GM12875 (cell line): ENCODE data around the gene TCERG1L.
"Not testable (repeated sequence)": the region's sequence is repeated elsewhere in the genome, so short reads cannot be mapped to it uniquely, and the experiment has no call there.

ENCODE experiments used
- H3K4me3 ChIP-seq: one replicate; pipeline ENCODE4 v1.5.1; 2011; ENCODE audit warnings: low read depth, low read length, control low read depth
- CTCF ChIP-seq: IDR thresholded peaks from 2 replicates; pipeline ENCODE4 v1.5.1; 2011; ENCODE audit warnings: low read depth, mild to moderate bottlenecking, control low read depth, inconsistent platforms, low read length, moderate library complexity, borderline replicate concordance; ENCODE audit not compliant: insufficient read depth

Gene TCERG1L

GRCh38 chr10:131180086-131180485 lies 131.4 kb downstream of the TCERG1L start:
- H3K4me3 ChIP-seq = no peak overlapping the region
- TF ChIP-seq CTCF = no peak

DNA sequence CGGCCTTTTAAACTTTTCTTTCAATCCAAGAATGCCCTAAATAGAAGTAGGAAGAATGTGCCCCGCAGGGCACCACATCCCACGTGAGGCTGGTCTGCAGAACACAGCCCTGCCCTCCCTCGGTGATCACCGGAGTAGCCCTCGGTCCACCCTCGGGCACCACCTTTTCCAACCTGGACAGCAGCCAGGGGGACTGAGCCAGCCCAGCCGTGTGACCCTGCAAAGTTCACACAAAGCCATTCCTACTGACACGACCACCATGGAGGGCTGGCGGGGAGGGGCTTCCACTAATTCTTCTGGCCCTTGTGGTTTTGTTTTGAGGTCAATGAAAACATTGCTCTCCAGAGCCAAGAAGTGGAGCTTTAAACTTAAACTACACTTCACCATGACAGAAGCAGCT lies 132.2 kb downstream of the TCERG1L start:
- no peak overlapping the region for H3K4me3 ChIP-seq
- TF ChIP-seq CTCF = no peak

DNA sequence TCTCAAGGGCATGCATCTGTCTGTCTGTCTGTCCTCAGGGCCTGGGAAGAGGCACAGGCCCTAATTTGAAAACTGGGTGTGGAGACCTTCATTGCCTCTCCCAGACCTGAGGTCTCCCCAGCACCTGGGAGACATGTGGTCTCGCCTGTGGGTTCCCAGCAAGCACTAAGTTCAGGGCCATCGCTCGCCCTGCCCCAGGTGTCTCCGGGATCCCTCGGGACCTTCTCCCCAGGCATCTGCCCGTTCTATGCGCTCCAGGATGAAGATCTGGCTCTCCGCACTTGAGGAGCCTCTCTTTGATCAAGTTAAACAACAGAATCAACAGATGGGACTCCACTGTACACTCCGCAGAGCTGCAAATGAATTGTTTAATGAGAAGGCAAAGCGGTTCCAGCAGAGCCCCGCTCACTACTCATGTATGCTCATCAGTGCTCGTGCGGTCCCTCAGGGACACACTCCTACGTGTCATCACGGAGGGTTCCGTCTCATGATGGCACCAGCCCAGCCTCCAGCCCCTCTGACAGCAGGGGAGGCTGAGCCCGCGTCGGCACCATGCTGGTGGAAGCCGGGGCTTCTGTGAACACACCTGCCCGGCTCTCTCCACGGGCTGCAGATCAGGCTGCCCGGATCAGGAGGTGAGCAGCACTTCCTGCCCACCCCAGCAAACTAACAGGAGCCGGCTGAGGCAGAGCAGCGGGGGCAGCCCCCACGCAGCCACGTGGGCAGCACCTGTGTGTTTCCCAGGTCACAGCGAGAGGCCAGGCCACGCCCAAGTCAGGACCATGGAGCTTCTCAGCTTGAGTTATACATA lies 132.8 kb downstream of the TCERG1L start:
- H3K4me3 ChIP-seq = no peak overlapping the region
- no peak for TF ChIP-seq CTCF

DNA sequence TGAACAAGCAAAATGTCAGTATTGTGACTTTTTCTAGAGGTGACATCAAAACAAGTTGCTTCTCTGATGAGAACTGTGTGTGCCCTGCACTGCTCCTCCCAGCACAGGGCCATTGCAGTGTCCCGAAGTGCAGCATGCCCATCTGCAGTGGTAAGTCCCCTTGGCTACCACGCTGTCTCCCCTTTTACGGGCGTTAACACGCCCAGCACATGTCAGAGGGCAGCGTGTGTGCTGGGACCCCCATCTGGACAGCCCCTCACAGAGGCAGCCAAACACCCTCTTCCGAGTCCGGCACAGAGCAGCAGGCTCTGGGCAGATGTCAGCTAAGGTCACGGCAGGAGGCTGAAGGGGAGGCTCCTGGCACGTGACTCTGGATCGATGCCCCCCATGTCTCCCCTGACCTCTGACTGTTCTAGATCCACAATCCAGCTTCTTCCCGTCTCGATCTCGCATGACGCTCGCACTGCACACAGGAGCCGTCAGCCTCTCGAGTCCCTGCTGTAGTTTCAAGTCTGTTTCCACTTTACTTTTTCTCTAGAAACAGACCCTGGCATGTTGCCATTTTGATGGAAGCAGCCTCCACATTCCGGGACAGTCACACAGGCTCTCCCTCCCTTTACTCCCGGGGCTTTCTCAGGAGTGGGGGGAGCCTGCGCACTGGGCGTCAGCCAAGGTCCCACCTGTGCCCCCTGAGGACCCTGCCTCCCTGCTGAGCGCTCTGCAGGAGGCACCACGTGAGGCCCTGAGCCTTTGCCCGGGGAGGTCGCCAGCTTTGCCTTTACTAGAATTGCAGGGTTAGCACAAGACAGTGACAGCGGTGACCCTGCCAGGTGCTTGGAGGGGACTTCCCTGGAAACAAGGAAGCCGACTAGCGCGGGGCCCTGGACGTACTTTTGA lies 133.8 kb downstream of the TCERG1L start:
- no peak overlapping the region for H3K4me3 ChIP-seq
- no peak for TF ChIP-seq CTCF

DNA sequence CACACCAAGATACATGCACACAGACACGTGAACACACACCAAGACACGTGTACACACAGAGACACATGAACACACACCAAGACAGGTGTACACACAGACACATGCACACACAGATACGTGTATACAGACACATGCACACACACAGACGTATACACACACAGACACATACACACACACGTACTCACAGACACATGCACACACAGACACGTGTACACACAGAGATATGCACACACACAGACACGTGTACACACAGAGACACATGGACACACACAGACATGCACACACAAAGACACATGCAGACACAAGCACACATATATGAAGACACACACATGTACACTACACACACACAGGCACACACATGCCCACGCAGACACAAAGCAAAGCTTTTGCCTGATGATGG lies 134.6 kb downstream of the TCERG1L start:
- no peak overlapping the region for H3K4me3 ChIP-seq
- TF ChIP-seq CTCF = no peak

GRCh38 chr10:131176324-131176723 lies 135.2 kb downstream of the TCERG1L start:
- H3K4me3 ChIP-seq = not testable (repeated sequence)

DNA sequence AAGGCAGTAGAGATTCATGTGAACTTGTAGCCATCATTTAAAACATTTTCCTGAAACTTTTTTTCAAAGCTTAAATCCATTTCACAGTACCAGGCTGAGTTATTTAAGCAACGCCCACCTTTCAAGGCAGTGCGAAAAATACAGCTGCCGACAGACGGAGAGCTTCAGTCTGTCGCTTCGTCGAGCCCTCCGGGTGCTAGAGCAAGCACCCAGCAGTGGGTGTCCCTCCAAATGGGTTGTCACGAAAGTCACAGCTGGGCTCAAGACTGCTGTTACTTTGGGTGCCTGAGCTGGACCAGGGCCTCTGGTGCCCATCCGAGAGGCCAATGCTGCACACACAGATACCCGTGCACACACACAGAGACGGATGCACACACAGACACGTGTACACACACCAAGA lies 135.6 kb downstream of the TCERG1L start:
- no peak overlapping the region for H3K4me3 ChIP-seq
- no peak for TF ChIP-seq CTCF
